HG03097 (cell line): ENCODE data around the gene AKR1C3.
"Not testable (repeated sequence)": the region's sequence is repeated elsewhere in the genome, so short reads cannot be mapped to it uniquely, and the experiment has no call there.

Source experiments
- ATAC-seq: cut with Tn5 transposase; IDR thresholded peaks from one replicate; pipeline ENCODE4 v1.9.1; 2021; ENCODE audit not compliant: unreplicated experiment, low FRiP score

The AKR1C3 gene

GRCh38 chr10:5135581-5135980 lies 41.4 kb downstream of the AKR1C3 start:
- no peak for ATAC-seq

DNA sequence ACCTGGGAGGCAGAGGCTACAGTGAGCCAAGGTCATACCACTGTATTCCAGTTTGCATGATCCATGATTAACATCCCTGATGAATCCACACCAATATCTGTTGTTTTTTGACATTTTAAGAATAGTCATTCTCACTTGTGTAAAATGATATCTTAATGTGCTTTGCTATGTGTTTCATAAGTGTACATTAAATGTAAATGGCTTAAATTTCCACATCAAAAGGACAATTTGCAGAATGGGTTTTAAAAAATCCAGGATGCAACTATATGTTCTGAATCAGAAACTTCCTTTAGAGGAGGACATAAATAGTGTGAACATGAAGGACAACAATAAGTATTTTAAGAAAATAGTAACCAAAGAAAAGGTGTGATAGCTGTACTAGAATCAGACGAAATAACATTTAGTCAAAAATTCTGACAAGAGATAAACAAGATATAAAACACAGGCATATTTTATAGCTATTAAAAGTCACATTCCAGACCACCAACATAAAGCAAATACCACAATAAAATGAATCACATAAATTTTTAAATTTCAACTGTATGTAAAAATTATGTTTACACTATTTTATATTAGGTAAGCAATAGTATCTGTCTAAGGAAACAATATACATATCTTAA lies 42.4 kb downstream of the AKR1C3 start:
- ATAC-seq: no peak

DNA sequence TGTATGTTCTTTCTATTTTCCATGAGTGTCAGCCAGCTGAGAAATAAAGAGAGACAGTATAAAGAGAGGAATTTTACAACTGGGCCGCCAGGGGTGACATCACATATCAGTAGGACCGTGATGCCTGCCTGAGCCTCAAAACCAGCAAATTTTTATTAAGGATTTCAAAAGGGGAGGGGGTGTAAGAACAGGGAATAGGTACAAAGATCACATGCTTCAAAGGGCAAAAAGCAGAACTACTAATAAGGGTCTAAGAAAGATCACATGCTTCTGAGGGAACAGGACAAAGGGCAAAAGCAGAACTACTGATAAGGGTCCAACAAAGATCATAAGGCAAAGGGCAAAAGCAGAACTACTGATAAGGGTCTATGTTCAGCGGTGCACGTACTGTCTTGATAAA lies 43.5 kb downstream of the AKR1C3 start:
- ATAC-seq: not testable (repeated sequence)

- ATAC-seq: no peak
Observed at GRCh38 chr10:5142199-5142598, 48.0 kb downstream of the AKR1C3 start.

DNA sequence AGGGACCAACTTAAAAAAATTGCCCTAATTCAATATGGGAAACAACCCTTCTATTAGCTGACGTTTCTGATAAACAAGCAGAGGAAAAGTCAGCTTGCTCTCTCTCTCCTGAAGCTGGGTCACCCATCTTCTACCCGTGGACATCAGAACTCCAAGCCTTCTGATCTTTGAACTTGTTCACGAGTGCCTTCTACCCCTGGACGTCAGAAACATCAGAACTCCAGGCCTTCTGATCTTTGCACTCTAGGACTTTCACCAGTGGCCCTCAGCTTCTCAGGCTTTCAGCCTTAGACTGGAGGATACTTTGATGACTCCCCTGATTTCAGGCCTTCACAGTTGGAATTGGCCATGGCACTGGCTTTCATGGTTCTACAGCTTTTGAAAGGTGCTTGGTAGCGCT lies 48.9 kb downstream of the AKR1C3 start:
- no peak for ATAC-seq

DNA sequence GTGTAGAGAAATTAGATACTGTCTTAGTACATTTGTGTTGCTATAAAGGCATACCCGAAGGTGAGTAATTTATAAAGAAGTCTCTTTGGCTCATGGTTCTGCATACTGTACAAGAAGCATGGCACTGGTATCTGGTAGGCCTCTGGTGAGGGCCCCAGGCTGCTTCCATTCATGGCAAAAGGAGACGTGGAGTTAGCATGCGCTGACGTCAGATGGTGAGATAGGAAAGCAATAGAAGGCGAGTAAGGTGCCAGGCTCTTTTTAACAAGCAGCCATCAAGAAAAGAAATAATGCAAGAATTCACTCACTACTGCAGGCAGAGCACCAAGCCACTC lies 52.7 kb downstream of the AKR1C3 start:
- no peak for ATAC-seq

DNA sequence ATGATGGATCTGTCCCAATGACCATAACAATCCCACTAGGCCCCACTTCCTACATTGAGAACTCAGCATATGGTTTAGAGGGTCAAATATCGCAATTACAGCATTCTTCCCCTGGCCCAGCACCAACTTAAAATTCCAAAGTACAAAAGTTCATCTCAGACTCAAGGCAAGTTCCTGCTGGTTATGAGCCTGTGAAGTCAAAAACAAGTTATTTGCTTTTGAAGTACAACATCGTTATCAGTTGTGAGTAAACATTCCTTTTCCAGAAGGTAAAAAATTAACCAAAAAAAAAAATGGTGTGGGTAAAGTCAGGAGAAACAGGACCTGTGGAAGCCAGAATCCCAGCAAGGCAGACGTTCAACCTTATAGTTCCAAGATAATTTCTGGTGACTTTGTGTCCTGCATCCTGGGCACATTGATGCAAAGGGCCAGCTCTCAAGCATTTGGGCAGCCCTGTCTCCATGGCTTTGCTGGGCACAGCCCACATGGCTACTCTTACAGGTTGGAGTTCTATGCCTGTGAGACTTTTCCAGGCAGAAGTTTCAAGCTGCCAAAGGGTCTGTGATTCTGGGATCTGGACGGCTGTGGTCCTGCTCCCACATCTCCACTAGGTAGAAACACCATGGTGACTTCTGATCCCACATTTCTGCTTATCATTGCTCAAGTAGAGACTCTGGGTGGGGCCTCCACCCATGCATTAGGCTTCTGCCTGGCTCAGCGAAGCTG lies 53.2 kb downstream of the AKR1C3 start:
- no peak for ATAC-seq

- ATAC-seq: no peak
Observed at GRCh38 chr10:5147981-5148677, 53.9 kb downstream of the AKR1C3 start.

GRCh38 chr10:5148678-5149032 lies 54.4 kb downstream of the AKR1C3 start:
- ATAC-seq: no peak

GRCh38 chr10:5151076-5151475 lies 56.9 kb downstream of the AKR1C3 start:
- no peak for ATAC-seq

- ATAC-seq: no peak
Observed at GRCh38 chr10:5155951-5156350, 61.7 kb downstream of the AKR1C3 start.
